NCI-H2196 treated with DMSO at 0.1 percent for 48 hours (cell line): ENCODE results near the gene ADAM12.
A peak's percentile ranks its signal among the peaks of the same experiment; 100 is the strongest.

Experiments used
- DNase-seq: peaks from one replicate; lab custom pipeline; 2025; ENCODE audit not compliant: unreplicated experiment; lab: John Stamatoyannopoulos, UW

The ADAM12 gene

DNA sequence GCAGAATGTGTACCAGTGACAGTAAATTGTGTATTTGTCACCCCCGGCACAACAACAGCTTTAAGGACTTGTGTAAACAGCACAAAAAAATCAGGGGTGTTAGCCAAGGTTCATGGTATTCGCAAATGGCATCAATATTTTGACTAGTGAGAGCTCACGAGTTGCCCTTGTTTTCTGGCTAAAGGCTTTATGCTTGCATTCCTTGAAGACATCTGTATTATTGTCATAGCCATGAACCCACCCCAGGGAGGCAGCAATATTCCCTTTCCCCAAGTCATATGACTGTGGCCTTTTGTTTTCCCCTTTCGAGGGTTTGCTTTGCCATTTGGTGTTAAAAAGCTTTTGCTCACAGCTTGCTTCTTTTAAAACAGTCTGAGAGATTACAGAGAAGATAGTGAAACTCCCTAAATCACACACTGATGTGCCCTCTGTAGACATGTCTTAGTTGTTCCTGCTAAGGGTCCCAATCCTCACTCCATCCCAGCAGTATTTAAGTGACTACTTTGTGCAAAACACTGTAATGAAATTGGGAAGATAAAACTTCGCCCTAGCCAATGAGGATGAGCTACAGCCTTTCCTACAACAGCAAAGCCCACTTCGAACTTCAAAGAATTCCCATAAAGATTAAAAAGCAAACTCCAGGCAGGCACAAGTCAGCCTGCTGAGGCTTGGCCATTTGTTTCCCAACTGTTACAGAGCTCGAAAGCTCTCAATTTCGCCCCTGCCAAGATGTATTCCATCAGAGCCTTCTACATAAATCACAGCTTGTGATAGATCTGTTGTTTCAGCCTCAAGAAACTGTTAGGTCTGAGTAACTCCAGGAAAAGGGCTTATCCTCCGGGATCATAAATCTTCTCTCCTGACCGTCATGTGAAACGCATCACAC lies 172.3 kb downstream of the ADAM12 start:
- no peak for DNase-seq

DNA sequence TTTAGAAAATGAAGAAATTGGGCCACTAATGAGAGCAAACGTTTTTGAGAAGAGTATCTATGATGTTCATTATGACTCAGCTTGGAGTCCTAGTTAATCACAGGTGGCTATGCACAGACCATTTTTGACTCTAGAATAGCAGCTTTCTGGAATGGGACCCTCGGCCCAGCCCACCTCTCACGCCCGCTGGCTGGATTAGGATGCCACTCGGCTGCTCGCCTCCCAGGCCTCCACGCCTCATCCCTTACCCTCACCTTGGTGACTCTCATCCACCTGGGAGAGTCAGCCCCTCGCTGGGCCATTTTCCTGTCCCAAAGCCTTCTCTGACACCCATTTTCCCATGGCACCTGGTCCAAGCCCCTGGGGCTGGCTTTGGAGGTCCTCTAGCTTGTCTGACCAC lies 173.6 kb downstream of the ADAM12 start:
- DNase-seq = no peak

DNA sequence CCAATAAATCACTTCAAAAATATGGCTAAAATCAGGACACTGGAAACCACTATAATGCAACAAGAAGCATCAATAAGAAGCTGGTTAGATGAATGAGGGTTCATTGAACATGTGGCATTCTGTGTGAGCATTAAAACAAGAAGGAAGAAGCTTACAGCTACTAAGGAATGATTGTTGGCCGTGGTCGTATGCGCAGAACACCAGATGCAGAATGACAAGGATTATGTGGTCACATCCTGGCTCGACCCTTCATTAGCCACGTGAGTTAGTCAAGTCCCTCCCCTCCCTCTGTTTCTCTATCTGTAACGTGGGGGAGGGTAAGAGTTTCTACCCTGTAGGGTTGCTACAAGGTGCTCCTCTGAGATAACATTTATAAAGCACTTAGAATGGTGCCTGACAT lies 174.3 kb downstream of the ADAM12 start:
- DNase-seq = no peak

DNA sequence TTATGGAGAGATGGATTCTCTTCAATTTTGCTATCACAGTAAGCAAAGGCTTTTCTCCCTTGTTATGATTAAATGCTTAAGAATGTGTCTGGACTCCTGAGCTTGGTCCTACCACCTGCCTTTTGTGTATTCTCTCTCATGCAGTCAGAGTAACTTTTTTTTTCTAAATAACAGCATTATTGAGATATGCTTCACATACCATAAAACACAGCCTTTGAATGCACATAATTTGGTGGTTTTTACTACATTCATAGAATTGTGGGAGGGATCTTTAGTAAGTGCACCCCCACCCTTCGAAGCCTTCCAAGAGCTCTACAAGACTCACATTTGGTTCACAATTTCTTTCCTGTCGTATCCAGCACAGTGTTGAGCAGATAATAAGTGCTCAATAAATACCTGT lies 175.5 kb downstream of the ADAM12 start:
- DNase-seq = no peak

DNA sequence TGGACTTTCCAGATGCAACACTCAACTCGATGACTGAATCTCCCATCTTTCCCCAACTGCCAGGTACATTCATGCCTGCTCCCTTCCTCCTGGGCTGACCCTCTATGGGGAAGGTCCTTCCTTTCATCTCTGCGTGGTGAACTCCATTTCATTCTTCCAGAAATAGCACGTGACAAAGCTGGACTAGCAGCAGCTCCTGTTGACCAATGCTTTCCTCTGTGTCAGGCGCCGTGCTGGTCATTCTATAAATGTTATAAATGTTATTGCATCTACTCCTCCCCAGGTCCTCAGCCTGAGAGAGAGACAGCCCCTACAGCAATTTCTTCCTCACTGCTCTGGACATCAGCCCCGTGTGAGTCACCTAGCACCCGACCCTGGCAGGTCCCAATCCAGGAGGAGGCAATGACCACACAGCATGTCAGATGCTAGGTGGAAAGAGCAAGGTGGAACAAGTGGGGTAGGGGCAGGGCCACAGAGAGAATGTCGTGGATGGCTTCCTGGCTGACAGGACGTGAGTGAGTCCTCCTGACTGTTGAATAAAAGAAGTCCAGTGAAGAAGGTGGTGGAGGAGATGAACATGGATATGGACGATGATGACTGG lies 178.1 kb downstream of the ADAM12 start:
- DNase-seq = no peak

DNA sequence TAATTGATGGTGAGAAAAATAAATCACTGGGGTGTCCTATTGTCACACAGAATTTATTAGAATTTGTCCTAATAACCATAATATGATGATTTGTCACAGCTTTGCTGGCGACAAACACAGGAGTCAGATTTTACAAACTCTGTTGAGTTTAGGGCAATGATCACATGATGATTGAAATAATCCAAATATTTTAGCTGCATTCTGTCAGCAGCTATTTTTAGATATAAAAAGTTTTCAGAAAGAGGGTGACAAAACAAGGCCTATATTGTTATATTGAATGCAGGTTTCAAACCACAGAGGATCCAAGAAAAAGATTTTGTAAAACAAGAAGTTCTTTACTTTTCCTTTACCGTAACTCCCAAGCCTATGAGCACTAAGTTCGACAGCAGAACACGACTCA lies 178.8 kb downstream of the ADAM12 start:
- DNase-seq = no peak

DNA sequence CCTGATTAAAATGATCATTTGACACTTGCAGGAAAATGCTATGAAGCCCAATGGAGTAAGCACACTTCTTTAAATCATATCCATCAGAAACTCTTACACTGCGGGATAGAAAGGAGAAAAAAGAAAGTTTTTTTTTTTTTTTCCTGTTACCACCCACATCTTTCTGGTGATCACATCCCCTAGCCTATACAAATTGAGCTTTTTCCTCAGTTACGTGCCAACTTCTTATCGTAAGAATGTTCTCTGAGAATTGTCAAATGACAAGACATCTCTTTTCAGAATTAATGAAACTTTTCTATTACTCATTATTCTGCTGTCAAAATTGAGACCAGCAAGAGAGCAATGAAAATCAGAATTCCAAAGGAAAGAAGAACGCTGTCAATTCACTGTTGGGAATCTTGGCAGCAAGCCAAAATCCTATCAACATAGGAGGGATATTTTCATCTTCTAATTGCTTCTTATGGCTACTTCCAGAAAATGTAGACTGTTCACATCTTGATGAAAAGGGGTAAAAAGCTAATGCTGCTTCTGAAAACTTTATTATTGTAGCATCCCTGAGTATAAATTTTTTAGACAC lies 179.5 kb downstream of the ADAM12 start:
- DNase-seq = no peak

DNA sequence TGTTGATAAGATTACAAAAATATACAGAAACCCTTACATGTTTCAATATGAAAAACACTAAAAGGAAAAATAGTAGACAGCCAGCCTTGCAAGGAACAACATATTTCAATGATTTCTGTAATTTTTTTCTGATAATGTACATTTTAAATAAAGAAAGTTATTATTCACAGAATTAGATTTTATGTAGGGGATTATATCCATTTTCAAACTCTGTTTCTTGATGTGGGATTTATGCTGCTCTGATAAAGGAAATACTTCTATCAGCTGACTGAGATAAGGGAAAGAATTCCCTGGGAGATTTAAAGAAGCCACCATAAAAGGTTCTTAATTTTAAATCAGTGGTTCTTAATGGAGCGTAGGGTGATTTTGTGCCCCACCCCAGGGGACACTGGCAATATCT lies 180.4 kb downstream of the ADAM12 start:
- no peak for DNase-seq

DNA sequence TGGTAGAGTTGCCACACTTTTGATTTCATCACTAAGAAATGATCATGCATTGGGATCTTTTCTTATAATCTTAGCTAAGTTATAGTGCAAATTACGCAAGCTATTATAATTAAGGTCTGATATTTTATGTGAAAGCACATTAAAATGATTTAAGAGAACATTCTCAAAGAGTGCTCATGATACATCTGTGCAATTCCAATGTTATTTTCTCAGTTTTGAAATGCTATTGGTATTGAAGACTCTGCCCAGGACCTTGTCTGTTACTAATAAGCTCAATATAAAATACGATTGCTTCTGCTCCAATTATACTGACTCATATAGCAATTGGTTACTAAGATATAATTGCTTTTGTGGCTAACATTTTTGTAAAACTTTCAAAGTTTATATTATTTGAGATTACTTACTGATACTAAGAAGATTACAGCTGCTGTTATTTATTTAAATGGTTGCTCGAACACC lies 180.9 kb downstream of the ADAM12 start:
- no peak for DNase-seq

DNA sequence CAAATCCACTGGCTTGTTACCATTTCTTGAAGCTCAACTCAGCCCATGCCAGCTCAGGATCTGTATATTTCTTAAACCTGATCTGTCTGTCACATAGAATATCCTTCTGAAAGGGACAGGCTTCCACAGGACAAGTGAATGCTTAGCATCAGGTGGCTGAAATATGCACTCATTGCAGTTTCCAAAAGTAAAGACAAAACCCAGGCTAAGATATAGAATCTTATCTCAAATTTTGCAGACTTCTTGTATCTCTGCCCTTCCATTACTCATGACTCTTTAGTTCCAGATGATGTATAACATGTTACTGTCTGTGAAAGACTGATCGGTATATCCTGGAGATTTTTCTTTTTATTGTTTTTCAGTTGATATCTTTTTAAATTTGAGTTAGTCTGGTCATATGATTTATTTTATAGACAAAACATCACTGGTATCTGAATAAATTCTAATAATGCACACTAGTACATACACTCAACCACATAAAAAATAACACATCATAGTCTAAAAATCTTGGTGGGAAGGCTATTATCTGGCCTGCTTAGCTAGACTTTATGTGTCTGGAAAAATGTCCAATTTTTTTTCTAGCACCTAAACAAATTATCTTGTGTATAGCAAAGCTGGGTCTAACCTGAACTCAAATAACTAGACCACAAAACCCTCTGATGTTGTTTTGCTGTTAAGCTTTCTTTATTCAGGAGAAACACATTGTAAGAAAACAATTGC lies 182.6 kb downstream of the ADAM12 start:
- DNase-seq = no peak

DNA sequence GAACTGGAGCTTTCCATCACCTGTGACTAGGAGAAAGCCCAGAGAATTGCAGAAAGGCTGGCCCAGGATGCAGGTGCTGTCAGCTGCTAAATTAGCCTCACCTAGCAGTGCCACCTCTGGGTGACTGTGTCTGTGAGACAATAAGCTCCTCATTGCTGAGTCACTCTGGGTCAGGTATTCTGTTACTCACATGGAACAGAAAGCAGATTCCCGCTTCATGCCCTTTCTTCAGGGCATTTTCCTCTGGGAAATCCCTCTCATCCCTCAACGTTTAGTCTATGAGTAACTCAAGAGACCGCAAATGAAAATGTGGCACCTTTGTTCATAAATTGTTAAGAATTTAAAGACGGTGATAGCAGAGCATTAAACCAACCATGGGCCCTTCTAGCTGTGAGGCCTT lies 184.0 kb downstream of the ADAM12 start:
- DNase-seq = peak; percentile 0

DNA sequence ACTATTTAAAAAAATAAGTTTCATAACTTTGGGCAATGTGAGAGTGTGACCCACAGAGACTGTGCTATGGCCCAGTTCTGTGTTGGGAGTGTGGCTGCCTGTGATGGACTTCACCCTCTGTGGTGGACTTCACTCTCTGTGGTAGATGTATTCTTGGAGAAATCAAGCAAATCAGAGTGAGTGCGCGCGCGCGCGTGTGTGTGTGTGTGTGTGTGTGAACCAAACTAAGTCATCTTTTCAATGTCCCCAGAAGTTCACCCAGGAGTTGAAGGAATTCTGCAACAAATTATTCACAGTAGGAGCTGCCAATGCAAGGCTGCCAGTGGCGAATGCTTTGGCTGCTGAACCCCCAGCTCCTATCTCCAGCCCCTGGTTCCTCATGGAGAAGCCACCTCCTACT lies 184.5 kb downstream of the ADAM12 start:
- no peak for DNase-seq

DNA sequence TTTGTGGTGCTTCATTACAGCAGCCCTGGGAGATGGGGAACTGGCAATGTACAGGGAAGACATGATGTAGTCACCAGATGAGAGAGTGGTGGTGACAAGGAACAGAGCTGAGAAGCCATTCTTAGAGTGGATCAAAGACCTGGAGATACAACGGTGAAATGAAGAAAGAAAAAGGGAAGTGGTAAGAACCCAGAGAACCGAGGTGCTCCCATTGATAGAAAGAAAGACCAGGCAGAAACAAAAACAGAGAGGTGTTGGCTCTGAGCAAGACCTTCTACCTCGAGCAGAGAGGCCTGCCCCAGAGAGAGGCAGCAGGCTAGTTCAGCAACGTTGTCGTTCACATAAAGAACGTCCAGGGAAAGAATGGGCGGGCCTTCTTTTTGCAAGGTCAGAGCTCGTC lies 186.7 kb downstream of the ADAM12 start:
- no peak for DNase-seq

DNA sequence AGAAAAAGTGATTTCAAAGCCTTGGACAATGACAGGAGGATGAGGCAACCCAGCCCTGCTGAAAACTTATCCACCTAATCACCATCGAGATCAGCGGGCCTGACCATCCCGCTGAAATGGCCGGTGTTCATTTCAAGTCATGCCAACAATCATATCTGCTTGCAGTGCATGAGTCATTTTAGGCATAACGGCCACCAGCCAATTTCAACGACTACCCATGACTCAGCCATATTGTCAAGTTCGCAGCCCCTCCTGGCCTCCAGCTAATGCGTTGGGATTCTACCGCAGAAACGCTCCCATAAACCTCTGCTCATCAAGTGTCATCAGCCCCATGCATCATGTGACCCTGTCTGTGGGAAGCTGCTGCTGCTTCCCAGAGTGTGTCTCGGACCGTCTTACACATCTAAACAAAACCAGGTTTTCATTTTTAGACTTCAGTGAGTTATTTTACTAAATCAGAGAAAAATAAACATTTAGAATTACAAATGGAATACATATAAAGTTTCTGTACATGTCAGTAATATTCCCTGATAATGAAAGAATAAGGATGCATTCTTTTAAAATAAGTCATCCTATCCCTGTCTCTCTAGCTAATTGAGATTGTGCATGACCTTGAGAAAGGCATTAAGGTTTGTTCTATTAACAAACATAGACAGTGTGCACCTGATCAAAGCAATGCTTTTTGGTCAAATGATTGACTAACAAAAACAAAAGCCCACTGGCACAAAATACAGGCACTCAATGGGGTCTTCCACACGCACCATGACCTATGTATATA lies 188.9 kb downstream of the ADAM12 start:
- no peak for DNase-seq

DNA sequence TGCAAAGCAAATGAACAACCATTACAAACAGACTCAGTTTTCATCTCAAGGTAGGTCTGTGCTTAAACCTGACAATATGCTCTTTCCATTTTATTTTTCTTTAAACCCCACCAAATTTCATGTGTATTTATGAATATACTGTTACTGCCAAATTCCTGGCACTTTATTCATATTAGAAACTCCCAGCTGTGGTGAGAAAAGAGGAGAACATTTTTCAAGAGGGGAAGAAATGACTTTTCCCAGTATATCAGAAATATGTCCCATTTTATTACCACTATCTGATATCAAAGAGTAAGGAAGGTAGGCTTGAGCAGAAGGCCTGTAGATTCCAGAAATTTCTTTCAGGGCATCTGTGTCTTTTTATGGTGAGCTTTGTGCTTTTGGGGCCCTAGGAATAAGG lies 189.6 kb downstream of the ADAM12 start:
- no peak for DNase-seq

DNA sequence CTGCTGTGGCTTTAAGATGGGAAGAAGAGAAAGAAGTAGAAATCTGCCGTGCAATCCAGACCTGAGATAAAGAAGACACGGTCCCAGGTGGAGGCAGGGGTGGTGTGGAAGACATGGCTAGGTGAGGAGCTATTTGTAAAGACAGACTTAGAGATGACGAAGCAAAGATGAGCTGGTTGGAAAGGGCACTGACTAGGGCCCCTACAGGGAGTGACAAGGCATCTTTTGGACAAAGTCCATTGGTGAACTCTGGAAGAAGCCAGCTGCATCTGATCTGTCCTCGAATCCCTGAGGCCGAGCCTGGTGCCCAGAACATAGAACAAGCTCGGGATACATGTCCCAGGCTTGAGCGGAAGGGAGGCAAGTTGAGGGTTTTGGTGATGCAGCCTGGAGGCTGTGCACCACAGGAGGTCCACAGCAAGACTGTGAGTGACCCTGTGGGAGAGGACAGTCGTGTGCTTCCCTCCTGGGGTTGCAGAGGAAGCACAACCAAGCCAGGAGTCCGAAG lies 191.2 kb downstream of the ADAM12 start:
- DNase-seq = no peak

DNA sequence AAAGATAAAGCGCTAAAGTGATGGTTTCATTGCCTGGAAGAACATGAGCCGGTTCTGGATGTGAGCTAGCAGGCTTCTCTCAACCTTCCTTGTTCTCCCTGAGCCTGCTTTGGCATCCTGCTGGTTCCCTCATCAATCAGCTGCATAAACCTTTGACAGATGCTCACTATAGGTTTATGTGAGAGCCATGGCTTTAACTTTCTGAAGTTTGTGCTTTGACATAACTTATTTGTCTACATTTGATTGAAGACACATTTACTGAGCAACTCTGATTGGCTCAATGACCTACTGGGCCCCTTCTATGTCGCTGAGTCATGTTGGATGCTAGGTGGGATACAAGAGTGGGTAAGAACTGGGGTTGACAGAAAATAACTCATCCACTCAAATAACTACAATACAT lies 192.0 kb downstream of the ADAM12 start:
- DNase-seq = no peak

DNA sequence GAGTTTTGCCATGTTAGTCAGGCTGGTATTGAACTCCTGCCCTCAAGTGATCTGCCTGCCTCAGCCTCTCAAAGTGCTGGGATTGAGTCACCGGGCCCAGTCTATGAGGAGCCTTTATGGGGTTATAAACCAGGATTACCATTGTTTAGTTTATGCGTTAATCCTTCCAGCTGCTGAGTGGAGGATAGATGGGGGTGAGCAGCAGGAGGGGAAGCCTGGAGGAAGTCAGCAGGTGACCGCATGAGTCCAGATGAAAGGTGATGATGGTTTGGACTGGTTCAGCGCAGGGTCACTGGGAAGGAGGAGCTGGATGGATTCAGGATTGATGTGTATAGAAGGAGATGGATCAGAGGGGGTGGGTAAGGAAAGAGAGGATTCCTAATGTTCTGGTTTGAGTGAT lies 197.1 kb downstream of the ADAM12 start:
- DNase-seq = no peak

DNA sequence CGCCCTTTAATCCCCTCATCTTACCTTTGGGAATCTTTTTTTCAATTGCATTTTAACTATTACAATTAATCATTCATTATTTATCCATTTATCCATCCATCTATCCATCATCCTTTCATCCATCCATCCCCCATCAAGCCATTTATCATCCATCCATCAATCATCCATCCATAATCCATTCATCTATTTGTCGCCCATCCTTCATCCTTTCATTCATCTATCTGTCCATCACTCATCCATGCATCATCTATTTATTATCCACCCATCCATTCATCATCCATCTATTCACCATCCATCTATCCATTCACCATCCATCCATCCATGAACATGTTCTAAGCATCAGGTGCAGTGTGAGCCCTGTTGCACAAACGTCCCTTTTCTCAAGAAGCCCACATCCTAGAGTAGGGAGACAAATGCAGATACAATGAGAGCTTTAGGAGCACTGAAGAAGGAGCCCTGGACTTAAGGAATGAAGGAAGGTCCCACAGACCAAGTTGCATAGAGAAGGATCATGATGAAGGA lies 199.5 kb downstream of the ADAM12 start:
- DNase-seq = no peak

DNA sequence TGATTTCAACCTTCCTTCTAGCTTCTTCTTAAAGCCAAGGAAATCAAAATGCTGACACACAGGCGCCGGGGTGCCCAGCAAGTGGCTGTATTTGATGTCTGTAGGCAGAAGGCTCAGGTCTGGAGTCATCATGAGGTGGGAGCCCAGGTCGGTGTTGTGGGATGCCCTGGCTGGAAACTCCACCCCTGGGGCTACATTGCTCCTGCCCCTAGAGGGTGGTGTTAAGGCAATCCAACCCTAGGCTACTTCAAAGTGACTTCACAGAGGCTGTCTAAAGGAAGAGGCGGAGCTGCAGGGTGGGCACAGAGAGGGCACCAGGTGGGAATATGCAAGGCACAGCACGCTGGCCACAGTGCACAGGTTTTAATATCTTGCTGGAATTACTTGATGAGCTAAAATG lies 200.9 kb downstream of the ADAM12 start:
- DNase-seq = no peak
